GM12801 (cell line): Measurements from ENCODE around the gene CRTAP.

Source experiments
- CTCF ChIP-seq: IDR thresholded peaks from one replicate; pipeline ENCODE4 v1.5.1; 2011; ENCODE audit warnings: control low read depth; ENCODE audit not compliant: insufficient read length; ENCODE audit errors: extremely low read depth

CRTAP gene

GRCh38 chr3:33103034-33103433 lies 10.8 kb upstream of the CRTAP start:
- no peak for TF ChIP-seq CTCF

GRCh38 chr3:33103480-33103879 lies 10.3 kb upstream of the CRTAP start:
- no peak for TF ChIP-seq CTCF

- TF ChIP-seq CTCF: no peak
Measured at GRCh38 chr3:33104803-33105202, 9.0 kb upstream of the CRTAP start.

- TF ChIP-seq CTCF: no peak
Measured at GRCh38 chr3:33105341-33105948, 8.4 kb upstream of the CRTAP start.

- TF ChIP-seq CTCF: no peak
Measured at GRCh38 chr3:33111581-33111980, 2.2 kb upstream of the CRTAP start.

- no peak for TF ChIP-seq CTCF
Measured at GRCh38 chr3:33114622-33115023, 809 bp downstream of the CRTAP start.

GRCh38 chr3:33115024-33115768 lies 1.4 kb downstream of the CRTAP start:
- no peak for TF ChIP-seq CTCF
